HEK293T (cell line): Measurements from ENCODE around the gene CHD3.

ENCODE experiments used
- ARNT ChIP-seq: fragments of 450-650 bp; IDR thresholded peaks from 2 replicates; pipeline ENCODE4 v1.6.1; 2017; ENCODE audit warnings: mild to moderate bottlenecking
- BHLHE40 ChIP-seq: fragments of 450-650 bp; IDR thresholded peaks from 2 replicates; pipeline ENCODE4 v1.6.1; 2016; ENCODE audit warnings: mild to moderate bottlenecking, moderate library complexity, borderline replicate concordance
- ELF4 ChIP-seq: fragments of 450-650 bp; IDR thresholded peaks from 2 replicates; pipeline ENCODE4 v1.6.1; 2017; ENCODE audit warnings: antibody characterized with exemption
- FOXA1 ChIP-seq: fragments of 450-650 bp; IDR thresholded peaks from 2 replicates; pipeline ENCODE4 v1.6.1; 2016; ENCODE audit warnings: mild to moderate bottlenecking
- FOXK2 ChIP-seq: fragments of 450-650 bp; IDR thresholded peaks from 2 replicates; pipeline ENCODE4 v1.6.1; 2016; ENCODE audit warnings: mild to moderate bottlenecking
- FOXM1 ChIP-seq: fragments of 450-650 bp; IDR thresholded peaks from 2 replicates; pipeline ENCODE4 v1.6.1; 2017; ENCODE audit warnings: mild to moderate bottlenecking, borderline replicate concordance
- HDGF ChIP-seq: fragments of 450-650 bp; IDR thresholded peaks from 2 replicates; pipeline ENCODE4 v1.6.1; 2017; ENCODE audit warnings: antibody characterized with exemption, borderline replicate concordance
- LEF1 ChIP-seq: fragments of 450-650 bp; IDR thresholded peaks from 2 replicates; pipeline ENCODE4 v1.6.1; 2017; ENCODE audit warnings: mild to moderate bottlenecking, borderline replicate concordance
- NFRKB ChIP-seq: fragments of 450-650 bp; IDR thresholded peaks from 2 replicates; pipeline ENCODE4 v1.6.1; 2016; ENCODE audit warnings: mild to moderate bottlenecking, moderate library complexity
- SP1 ChIP-seq: fragments of 450-650 bp; IDR thresholded peaks from 2 replicates; pipeline ENCODE4 v1.6.1; 2017
- SUZ12 ChIP-seq: fragments of 450-650 bp; IDR thresholded peaks from 2 replicates; pipeline ENCODE4 v1.6.1; 2016; ENCODE audit warnings: mild to moderate bottlenecking
- TARDBP ChIP-seq: fragments of 450-650 bp; IDR thresholded peaks from 2 replicates; pipeline ENCODE4 v1.6.1; 2016
- ZNF384 ChIP-seq: fragments of 450-650 bp; IDR thresholded peaks from 2 replicates; pipeline ENCODE4 v1.6.1; 2016
- TF ChIP-seq, protein P1 (sequence below): fragments of 450-650 bp; IDR thresholded peaks from 2 replicates; pipeline ENCODE4 v1.6.1; 2016

- TF ChIP-seq FOXM1 (no peak), NFRKB (no peak), HDGF (no peak), BHLHE40 (no peak), ARNT (no peak), SP1 (no peak), ELF4 (no peak), SUZ12 (no peak), FOXA1 (no peak), TARDBP (no peak), ZNF384 (no peak), FOXK2 (no peak), LEF1 (no peak)
- TF ChIP-seq, protein P1, sequence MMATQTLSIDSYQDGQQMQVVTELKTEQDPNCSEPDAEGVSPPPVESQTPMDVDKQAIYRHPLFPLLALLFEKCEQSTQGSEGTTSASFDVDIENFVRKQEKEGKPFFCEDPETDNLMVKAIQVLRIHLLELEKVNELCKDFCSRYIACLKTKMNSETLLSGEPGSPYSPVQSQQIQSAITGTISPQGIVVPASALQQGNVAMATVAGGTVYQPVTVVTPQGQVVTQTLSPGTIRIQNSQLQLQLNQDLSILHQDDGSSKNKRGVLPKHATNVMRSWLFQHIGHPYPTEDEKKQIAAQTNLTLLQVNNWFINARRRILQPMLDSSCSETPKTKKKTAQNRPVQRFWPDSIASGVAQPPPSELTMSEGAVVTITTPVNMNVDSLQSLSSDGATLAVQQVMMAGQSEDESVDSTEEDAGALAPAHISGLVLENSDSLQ: no peak
Measured at GRCh38 chr17:7840441-7840840, 48.1 kb upstream of the CHD3 start.
